ENCODE results near the gene RYR2.
A peak's percentile ranks its signal among the peaks of the same experiment; 100 is the strongest.

RYR2 gene

DNA sequence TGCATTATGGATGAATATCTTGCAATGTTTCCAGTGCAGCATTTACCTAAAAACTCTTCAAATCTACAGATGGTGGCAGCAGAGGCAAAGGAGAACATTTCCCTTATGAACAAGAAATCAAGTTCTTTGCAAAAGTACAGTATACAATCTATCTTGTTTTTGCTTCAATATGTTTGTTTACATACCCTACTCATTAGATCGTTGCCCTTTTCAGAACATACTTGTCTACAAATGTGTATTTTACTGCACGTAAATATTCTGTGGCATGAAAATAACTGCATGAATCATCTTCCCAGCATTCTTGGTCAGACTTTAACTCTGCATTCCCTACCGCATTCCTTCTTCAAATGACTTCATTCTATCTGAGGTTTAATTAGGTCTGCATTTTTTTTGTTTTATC is 636.0 kb downstream of the RYR2 start:
- no peak overlapping the region for H3K27ac ChIP-seq (ENCODE audit: low read length)
- H3K9ac ChIP-seq (ENCODE audit: low read length), result no peak overlapping the region
- no peaks in the 10 kb centered on the region for H4K20me1 ChIP-seq (ENCODE audit: insufficient read depth, low read length)
- no peaks in the 10 kb centered on the region for H3K9me3 ChIP-seq (ENCODE audit: insufficient read depth, low read length)
- TF ChIP-seq, protein P1, sequence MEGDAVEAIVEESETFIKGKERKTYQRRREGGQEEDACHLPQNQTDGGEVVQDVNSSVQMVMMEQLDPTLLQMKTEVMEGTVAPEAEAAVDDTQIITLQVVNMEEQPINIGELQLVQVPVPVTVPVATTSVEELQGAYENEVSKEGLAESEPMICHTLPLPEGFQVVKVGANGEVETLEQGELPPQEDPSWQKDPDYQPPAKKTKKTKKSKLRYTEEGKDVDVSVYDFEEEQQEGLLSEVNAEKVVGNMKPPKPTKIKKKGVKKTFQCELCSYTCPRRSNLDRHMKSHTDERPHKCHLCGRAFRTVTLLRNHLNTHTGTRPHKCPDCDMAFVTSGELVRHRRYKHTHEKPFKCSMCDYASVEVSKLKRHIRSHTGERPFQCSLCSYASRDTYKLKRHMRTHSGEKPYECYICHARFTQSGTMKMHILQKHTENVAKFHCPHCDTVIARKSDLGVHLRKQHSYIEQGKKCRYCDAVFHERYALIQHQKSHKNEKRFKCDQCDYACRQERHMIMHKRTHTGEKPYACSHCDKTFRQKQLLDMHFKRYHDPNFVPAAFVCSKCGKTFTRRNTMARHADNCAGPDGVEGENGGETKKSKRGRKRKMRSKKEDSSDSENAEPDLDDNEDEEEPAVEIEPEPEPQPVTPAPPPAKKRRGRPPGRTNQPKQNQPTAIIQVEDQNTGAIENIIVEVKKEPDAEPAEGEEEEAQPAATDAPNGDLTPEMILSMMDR (IDR thresholded peaks at IDR 0.05; ENCODE audit: low read depth, low read length), result peak; percentile 90
- no peak for TF ChIP-seq EZH2phosphoT487 (IDR thresholded peaks at IDR 0.05; ENCODE audit: low read depth)
- peaks cover 1% of the 10 kb centered on the region for H3K4me1 ChIP-seq (ENCODE audit: low read length)
- no peaks in the 10 kb centered on the region for H3K79me2 ChIP-seq (ENCODE audit: low read length)
- H3K4me3 ChIP-seq (ENCODE audit: low read length), result no peak overlapping the region
- no peak overlapping the region for H2AFZ ChIP-seq (ENCODE audit: low read depth, low read length)
- H3K27me3 ChIP-seq (ENCODE audit: low read depth, low read length), result no peaks in the 10 kb centered on the region
- no peak overlapping the region for H3K4me2 ChIP-seq (ENCODE audit: low read length)
- H3K36me3 ChIP-seq (replicated peaks; ENCODE audit: low read depth, low read length), result no peaks in the 10 kb centered on the region

DNA sequence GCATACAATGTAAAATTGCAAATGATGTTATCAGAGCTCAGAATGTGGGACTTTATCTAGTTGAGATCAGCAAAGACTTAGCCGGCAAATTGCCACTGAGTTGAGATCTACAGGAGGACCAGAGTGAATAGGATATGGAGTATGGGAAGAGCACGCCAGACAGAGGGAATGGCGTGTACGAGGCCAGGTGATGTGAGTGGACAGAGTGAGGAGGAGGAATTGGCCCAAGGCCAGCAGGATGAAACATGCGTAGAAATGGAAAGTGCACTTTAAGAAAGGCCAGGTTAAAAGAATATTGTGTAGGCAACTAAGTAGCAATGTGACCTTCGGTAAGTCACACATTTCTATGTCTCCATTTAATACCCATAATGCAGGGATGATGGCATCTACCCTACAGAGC is 637.7 kb downstream of the RYR2 start:
- Histone ChIP-seq H3K4me1 (ENCODE audit: low read length) (peaks cover 15% of the 10 kb centered on the region), H3K79me2 (ENCODE audit: low read length) (no peaks in the 10 kb centered on the region), H3K27ac (ENCODE audit: low read length) (no peak overlapping the region), H3K36me3 (replicated peaks; ENCODE audit: low read depth, low read length) (no peaks in the 10 kb centered on the region), H4K20me1 (ENCODE audit: insufficient read depth, low read length) (no peaks in the 10 kb centered on the region), H2AFZ (ENCODE audit: low read depth, low read length) (no peak overlapping the region), H3K27me3 (ENCODE audit: low read depth, low read length) (no peaks in the 10 kb centered on the region), H3K9ac (ENCODE audit: low read length) (no peak overlapping the region), H3K4me2 (ENCODE audit: low read length) (no peak overlapping the region), H3K4me3 (ENCODE audit: low read length) (no peak overlapping the region), H3K9me3 (ENCODE audit: insufficient read depth, low read length) (no peaks in the 10 kb centered on the region)
- TF ChIP-seq, protein P1 (IDR thresholded peaks at IDR 0.05; ENCODE audit: low read depth, low read length), result no peak
- TF ChIP-seq EZH2phosphoT487 (IDR thresholded peaks at IDR 0.05; ENCODE audit: low read depth), result no peak

DNA sequence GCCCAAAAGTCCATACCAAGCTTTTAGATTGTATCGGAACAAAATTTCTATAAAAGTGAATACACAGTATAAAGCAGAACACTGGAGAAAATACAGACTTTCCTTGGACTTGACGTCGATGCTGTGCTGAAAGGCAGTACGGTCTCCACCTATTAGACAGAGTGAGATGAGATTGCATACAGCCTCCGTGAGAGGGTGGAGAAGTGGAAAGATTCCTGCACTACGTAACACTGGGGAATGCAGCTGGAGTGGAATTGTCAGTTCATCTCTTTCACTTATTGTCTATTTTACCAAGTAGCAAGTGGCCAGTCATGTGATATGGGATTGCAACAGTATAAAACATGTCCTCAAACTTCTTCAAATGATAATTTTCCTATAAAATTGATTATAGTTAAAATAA is 639.2 kb downstream of the RYR2 start:
- no peaks in the 10 kb centered on the region for H4K20me1 ChIP-seq (ENCODE audit: insufficient read depth, low read length)
- no peak overlapping the region for H2AFZ ChIP-seq (ENCODE audit: low read depth, low read length)
- no peaks in the 10 kb centered on the region for H3K27me3 ChIP-seq (ENCODE audit: low read depth, low read length)
- H3K27ac ChIP-seq (ENCODE audit: low read length), result no peak overlapping the region
- TF ChIP-seq, protein P1 (IDR thresholded peaks at IDR 0.05; ENCODE audit: low read depth, low read length), result no peak
- no peak for TF ChIP-seq EZH2phosphoT487 (IDR thresholded peaks at IDR 0.05; ENCODE audit: low read depth)
- H3K9me3 ChIP-seq (ENCODE audit: insufficient read depth, low read length), result no peaks in the 10 kb centered on the region
- H3K4me2 ChIP-seq (ENCODE audit: low read length), result no peak overlapping the region
- no peaks in the 10 kb centered on the region for H3K79me2 ChIP-seq (ENCODE audit: low read length)
- no peak overlapping the region for H3K9ac ChIP-seq (ENCODE audit: low read length)
- no peaks in the 10 kb centered on the region for H3K36me3 ChIP-seq (replicated peaks; ENCODE audit: low read depth, low read length)
- H3K4me1 ChIP-seq (ENCODE audit: low read length), result peaks cover 18% of the 10 kb centered on the region
- no peak overlapping the region for H3K4me3 ChIP-seq (ENCODE audit: low read length)

DNA sequence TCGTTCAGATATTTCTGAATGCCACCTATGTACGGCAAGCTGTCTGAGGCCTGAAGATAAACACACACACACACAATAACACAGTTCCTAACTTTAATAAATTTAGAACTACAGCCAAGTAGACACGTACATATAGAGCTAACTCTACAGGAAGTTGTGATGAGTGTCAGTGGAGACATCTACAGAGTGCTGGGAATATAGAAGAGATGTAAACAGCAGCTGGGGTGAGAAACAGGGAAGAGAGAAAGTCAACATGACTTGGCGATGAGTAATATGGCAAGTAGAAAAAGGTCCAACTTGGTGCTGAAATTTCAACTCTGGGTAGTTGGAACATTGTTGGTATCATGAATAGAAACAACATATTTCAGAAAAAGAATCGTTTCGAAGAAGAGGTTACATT is 642.3 kb downstream of the RYR2 start:
- Histone ChIP-seq H3K4me3 (ENCODE audit: low read length) (peak overlapping the region; percentile 44), H3K79me2 (ENCODE audit: low read length) (no peaks in the 10 kb centered on the region), H3K9ac (ENCODE audit: low read length) (no peak overlapping the region), H3K9me3 (ENCODE audit: insufficient read depth, low read length) (no peaks in the 10 kb centered on the region), H3K27ac (ENCODE audit: low read length) (peak overlapping the region; percentile 66), H3K4me1 (ENCODE audit: low read length) (peaks cover 18% of the 10 kb centered on the region), H4K20me1 (ENCODE audit: insufficient read depth, low read length) (no peaks in the 10 kb centered on the region), H3K36me3 (replicated peaks; ENCODE audit: low read depth, low read length) (no peaks in the 10 kb centered on the region), H2AFZ (ENCODE audit: low read depth, low read length) (peak overlapping the region; percentile 7; the same call in 1 of the 2 replicates), H3K27me3 (ENCODE audit: low read depth, low read length) (no peaks in the 10 kb centered on the region), H3K4me2 (ENCODE audit: low read length) (peak overlapping the region; percentile 61)
- TF ChIP-seq, protein P1 (IDR thresholded peaks at IDR 0.05; ENCODE audit: low read depth, low read length), result no peak
- TF ChIP-seq EZH2phosphoT487 (IDR thresholded peaks at IDR 0.05; ENCODE audit: low read depth), result no peak

Data from OCI-LY3 (cell line).